DOHH2 (cell line): ENCODE results near the gene BASP1.

Source experiments
- CTCF ChIP-seq: fragments of 200-600 bp; sonication (generic); IDR thresholded peaks from one replicate; pipeline ENCODE4 v1.5.1; 2014; ENCODE audit warnings: antibody characterized with exemption, mild to moderate bottlenecking, low read depth, low read length; ENCODE audit not compliant: poor library complexity, severe bottlenecking
- EZH2phosphoT487 ChIP-seq: fragments of 200-600 bp; sonication (generic); IDR thresholded peaks from 2 replicates; pipeline ENCODE4 v1.6.1; 2017; ENCODE audit warnings: borderline replicate concordance, mild to moderate bottlenecking, antibody characterized with exemption, low read length, moderate library complexity, mixed read lengths

GRCh38 chr5:17258431-17258830 lies 41.0 kb downstream of the BASP1 start:
- TF ChIP-seq CTCF (no peak), EZH2phosphoT487 (no peak)
